ENCODE results near the gene SHISAL2A.
A peak's percentile ranks its signal among the peaks of the same experiment; 100 is the strongest.

The SHISAL2A gene
- total RNA-seq = 22.5 reads per million, percentile 49 among the genes with 10 or more reads in this experiment

DNA sequence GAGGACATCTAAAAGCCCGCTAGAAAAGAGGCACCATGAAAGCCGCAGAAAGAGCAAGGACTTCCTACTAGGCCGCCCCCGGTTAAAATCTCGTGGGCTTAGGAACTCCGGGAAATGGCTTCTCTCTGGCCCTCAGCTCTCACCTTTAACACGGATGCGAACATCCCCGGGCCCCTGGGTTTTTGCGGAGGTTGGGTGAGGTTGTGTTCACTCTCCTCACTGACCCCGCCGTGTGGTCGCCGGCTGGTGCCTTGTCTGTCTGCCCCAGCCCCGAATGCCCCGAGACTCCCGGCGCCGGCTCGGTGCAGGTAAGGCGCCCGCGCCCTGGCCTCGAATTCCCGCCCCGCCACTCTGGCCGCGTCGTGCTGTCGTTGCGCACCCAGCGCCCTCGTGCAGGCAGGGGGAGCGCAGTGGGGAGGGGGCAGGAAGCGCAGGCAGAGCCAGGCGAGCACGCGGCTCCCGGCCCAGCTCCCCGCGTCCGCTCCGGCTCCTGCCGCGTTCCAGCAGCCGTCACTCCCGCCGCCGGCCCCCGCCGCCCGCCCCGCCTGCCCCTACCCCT is at the start of gene SHISAL2A:
Gene SHISAL2A (plus strand): TSS at position 437 of the 559 bp plus-strand sequence. CDS start 326 bp downstream, outside the sequence.
- DNase-seq = peak; percentile 51

DNA sequence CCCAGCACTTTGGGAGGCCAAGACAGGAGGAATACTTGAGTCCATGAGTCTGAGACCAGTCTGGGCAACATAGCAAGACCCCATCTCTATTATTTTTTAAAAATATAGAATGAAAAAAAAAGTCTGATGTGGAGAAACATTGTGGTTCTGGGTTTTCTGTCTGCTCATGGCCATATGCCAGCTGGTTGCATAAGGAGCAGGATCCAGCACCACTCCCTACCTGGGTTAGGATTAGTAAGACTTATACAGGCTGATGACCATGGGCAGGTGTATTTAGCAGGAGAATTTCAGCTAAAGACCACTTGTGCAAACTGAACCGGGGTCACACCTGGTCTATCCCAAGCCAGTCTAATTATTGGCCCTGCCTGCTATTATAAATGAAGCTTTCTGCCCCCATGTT is 47.5 kb upstream of the SHISAL2A start:
- DNase-seq = no peak

DNA sequence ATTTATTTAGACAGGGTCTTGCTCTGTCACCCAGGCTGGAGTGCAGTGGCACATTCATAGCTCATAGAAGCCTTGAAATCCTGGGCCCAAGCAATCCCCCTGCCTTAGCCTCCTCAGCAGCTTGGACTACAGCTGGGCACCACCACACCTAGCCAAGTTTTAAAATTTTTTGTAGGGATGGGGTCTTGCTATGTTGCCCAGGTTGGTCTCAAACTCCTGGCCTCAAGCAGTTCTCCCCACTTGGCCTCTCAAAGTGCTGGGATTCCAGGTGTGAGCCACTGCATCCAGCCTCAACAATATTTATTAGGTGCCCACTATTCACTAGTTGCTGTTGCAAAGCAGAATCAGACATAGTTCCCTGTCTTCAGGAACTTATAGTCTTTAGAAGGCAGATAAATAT is 44.9 kb upstream of the SHISAL2A start:
- no peak for DNase-seq

DNA sequence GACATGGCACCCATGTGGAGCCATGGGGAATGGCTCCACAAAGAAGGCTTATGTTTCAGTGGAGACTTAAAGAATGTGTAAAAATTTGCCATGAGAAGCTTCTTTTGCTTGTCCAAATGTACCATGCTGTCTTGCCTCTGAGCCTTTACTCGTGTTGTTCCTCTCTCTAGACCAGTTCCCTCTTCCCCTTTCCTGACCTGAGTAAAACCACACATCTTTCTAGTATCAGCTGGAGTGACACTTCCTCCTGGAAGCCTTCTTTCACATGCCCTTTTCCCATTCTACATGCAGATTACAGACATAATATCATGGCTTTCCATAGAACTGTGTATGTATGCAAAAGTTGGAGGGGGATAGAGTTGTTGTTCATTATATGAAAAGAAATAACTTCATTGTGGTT is 44.4 kb upstream of the SHISAL2A start:
- no peak for DNase-seq

DNA sequence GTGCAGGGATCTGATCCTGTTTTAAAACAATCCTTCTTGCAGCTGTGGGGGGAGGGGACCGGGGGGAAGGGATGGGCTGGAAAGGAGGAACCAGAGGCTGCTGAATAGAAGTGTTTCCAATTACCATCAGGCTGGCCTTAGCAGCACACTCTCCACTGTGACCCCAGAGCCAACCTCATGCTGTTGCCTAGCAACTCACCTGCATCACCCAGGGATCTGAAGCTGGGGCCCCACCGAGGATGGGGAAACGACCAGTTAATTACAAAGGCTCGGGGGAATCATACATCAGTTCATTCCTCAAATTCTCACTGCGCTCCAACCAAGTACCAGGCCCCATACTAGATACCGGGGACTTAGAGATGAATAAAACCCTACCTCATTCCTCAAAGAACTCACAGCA is 42.7 kb upstream of the SHISAL2A start:
- no peak for DNase-seq

DNA sequence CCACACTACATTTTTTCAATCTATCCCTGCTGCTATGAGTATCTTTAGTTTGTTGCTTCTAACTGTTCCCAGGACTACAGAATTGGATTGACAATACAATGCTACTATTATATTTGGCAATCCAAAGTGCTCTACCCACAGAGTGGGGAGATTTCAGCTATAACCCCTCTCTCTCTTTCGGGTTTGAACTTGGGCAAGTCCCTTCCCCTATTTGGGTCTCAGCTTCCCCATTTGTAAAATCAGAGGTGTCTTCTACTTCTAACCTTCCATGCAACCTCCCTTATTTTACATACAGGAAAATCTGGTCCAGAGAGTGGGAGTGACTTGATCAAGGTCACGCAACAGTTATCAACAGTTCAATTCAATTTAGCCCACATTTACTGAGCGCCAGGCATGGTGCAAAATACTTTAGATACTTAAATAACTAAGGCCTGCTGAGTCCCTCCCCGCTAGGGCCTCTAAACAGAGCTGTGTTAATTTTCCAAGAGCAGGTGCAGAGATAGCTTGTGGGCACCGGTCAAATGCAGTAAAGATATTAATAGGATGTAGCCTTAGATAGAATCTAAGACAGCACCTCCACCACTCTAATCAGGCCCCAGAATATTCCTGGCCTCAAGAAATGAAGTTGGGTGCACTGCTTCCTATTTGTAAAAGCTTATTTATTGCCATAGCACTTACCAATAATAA is 40.2 kb upstream of the SHISAL2A start:
- no peak for DNase-seq

DNA sequence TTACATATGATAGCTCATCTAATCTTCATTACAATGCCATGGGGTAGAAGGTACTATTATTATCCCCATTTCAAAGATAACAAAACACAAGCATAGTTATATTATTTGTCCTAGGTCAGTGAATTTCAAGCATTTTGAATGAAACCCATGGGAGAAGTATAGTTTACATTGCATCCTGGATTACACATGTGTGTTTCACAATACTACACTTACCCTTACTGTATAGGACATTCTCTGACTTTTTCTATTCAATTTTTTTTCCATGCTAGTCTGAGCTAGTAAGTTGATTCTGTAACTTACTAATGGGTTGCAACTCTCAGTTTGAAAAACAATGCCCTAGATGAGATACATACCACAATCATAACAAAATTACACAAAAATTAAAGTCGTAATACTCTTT is 39.5 kb upstream of the SHISAL2A start:
- DNase-seq = no peak

DNA sequence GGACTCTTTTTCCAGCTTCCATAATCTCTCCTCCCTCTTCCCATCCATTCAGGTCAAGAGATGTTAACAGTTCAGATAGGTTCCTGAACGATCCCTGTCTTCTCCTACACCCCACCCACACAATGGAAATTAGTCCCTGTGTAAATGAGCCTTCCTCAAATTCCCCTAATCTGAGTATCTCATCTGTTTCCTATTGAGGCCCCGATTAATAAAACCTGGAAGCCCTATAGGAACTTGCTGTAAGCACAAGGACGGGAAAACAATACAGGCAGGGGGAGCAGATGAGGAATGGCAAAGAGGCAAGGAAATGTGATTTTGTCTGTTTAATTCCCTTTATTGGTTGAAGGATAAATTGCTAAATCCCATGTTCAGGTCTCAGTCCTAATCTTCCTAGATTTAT is 37.9 kb upstream of the SHISAL2A start:
- no peak for DNase-seq

DNA sequence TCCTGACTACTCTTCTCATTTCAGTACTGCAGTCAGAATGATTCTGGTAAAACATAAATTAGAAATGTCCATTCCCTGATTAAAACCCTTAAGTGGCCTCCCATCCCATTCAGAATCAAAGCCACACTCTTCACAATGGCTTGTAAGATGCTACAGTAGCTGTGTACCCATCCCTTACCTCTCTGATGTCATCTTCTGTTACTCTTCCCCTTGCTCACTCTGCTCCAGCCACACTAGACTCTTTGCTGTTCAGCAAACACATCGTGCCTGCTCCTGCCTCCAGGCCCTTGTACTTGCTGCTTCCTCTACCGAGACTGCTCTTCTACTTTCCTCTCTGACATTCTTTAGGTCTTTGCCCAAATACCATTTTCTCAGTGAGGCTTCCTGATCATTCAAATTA is 35.1 kb upstream of the SHISAL2A start:
- no peak for DNase-seq

DNA sequence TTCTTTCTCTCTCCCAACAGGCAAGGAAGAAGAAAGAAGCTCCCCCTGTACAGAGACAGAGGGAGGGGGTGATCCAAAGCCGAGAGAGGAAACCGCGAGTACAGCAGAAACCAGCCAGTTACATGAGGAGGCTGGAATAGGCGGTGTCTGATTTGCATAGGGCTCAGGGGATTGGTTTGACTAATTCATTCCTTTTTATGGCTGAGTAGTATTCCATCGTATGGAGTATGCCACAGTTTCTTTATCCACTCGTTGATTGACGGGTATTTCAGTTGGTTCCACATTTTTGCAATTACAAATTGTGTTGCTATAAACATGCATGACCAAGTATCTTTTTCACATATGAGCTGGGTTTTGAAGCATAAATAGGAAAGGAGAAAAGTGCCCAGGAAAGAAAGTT is 34.2 kb upstream of the SHISAL2A start:
- DNase-seq = no peak

DNA sequence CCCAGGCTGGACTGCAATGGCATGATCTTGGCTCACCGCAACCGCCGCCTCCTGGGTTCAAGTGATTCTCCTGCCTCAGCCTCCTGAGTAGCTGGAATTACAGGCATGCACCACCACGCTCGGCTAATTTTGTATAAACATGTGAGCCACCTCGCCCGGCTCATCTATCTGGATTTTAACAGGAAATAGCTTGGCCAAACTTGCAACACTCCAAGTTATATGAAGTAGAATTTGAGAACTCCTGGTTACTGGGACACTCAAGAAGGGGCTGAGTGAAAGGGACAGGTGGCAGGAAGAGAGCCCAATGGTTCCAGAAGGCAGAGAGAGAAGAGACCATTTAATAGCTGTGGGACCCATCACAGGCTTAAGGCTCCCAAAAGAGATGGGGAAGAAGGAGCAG is 33.7 kb upstream of the SHISAL2A start:
- DNase-seq = no peak

DNA sequence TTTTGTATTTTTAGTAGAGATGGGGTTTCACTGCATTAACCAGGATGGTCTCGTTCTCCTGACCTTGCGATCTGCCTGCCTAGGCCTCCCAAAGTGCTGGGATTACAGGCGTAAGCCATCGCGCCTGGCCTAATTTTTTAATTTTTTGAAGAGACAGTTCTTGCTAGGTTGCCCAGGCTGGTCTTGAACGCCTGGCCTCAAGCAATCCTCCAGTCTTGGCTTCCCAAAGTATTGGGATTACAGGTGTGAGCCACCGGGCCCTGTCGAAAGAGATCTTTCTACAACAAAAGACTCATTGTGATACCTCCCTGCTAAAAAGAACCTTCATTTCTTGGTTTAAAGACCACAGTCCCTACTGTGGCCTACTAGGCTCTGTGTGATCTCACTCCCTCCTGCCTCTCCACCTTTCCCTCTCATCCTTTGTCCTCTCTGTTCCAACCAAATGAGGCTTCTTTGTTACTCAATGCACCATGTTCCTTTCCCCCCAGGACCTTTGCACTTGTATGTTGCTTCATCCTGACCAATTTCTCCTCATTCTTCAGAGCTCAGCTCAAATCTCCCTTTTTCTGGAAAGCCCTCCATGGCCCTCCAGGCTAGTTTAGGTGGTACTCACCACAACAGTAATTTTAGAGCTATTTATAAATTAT is 32.3 kb upstream of the SHISAL2A start:
- DNase-seq = no peak

DNA sequence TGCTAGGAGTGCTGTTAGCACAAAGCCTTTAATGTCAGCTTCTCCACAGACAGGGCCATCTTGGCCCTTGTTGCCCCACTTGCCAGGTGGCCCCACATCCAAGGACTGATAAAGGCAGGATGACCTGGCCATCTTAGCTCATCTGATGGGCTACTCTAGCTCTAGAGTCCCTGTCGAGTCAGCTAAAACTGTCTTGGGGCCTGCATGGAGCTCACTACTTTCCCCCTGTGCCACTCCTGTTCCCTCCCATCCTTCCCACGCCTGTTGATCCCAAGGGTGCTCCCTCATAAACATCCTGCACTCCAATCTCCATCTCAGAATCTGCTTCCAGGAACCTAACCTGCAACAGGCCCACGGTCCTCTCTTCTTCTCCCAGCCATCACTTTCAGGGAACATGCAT is 31.4 kb upstream of the SHISAL2A start:
- DNase-seq = no peak

DNA sequence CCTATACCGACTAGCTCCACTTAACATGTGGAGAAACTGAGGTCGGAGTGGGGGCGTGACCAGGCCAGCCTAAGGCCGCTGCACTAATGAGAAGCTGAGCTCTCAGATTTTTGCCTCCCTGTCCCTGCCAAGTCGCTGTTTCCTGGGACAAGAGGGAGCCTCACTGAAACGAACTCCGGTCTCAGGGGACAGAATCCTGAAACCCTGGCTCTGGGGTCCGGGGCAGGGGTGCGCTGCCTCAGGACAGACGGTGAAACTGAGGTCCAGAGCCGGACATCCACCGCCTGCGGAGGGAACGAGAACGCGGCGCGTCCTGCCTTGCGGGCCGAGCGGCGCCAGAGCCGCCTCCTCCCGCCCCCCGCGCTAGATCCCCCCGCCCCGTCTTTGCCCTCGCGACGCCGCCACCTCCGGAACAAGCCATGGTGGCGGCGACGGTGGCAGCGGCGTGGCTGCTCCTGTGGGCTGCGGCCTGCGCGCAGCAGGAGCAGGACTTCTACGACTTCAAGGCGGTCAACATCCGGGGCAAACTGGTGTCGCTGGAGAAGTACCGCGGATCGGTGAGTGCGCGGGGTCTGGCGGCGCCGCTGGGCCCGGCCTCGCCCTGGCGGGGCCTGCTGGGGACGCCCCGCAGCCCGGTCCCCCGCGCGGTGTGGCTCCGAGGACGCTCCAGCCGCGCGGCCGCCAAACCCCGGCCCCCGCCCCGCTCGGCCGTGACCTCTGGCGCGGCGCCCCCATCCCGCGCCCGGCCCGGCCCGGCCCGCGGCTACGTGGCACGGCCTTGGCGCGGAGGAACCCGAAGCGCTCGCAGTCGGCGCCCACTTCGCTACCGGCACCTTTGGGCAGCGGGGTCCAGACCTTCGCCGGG is 30.7 kb upstream of the SHISAL2A start, which contains the start of gene GPX7:
Gene GPX7 (plus strand): TSS at position 381 of the 865 bp plus-strand sequence. CDS start 39 bp downstream, at position 420.
- DNase-seq = peak; percentile 53

DNA sequence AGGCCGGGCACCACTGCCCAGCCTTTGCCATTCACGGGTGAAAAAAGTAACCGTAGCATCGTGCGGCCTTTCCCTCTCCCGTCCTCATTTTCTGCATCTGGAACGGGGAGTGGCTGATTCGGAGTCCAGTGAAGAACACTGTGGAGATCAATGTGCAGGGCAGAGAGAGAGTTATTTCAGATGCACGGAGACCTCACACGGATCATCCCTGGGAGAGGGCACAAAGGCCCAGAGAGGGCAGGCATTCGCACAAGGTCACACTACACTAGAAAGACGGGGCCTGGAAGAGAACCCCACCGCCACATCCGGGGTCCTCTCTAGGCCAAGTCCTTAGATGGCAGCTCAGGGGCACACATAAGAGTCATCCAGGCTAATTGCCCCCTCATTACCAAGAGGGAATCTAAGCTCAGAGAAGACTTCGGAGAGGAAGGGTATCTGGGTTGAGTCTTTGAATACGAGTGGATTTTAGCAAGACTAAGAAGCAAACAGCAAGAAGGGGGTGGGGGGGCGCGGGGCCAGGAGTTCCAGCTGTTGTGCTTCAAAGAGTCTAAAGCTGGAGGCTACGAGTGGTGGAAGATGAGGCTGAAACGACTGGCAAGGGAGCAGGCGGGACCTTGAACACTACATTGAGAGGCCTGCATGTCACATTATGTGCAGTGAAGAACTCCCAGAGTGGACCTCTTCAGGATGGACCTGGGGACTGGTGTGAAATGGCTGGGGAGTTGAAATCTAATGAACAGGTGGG is 29.9 kb upstream of the SHISAL2A start:
- DNase-seq = no peak

DNA sequence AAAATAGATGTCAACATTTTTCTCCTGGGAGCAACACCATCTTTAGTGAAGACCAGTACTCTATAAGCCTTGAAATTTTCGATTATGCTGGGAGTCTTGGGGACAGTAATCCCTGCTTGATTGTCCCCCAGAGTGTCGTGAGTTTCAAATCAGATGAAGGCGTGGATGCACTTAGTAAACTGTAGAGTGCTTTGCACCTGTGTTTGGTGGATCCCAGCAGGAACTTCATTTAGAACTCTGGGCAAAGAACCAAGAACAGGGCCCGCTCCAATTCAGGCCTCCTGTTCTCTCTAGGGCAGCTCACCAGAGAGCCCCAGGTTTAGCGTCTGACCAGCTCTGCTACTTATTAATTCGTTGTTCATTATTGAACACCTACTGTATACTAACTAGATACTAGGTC is 29.3 kb upstream of the SHISAL2A start:
- DNase-seq = no peak

DNA sequence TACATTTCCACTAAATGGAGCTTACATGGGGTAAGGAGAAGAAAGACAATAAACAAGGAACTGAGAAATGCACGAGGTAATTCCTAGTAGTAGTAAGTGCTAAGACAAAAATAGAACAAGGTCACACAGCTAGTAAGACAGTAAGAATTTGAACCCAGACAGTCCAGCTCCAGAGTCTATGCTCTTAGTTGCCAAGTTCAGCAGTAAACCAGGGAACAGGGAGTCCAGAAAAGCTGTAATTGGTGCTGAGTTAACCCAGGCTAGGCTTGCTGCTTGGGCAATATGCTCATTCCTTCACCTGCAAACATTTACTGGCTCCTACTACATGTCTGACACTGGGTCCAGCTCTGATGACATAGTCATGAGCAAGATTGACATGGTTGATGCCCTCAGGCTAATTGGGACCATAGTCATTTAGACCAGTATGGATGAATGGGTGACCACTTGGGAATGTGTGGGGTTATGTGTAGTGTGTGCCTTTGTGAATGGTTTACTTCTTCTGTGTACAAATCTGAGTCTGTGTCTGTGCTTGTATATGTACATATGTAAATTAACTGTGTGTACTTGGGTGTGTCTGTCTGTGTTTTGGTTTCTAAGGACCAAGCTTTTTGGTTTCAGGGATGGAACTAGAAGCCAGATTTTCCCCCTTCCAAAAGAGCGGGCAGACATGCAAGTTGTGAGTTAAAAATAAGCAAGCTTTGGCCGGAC is 28.8 kb upstream of the SHISAL2A start:
- no peak for DNase-seq

DNA sequence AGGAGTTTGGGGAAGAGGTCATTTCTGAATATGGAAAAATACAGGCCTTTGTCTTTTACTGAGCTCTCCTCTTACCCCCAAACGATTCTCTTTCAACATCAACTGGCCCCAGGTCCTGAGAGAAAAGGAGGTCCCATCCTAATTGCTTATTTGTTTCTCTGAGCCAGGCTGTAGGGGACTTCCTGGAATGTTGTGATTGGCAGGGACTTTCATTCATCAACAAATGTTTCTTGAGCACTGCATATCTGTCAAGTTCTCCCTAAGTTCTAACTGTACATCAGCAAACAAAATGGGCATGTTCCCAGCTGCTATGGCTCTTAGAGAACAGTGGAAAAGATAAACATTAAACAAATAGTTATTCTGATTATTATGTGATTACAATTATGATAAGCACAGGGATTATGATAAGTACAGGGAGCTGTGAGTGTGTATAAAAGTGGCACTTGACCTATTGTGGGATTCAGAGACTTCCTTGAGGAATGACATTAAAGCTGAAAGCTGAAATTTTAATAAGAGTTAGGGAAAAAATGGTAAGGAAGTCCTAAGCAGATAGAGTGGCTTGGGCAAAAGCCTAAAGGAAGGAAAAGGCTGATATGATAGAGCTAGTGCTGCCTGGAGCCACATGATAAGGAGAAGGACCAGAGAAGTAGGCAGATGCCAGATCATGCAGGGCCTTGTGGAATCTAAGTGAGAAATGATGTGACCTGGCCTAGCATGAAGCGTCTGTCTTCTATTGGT is 19.2 kb upstream of the SHISAL2A start:
- no peak for DNase-seq

DNA sequence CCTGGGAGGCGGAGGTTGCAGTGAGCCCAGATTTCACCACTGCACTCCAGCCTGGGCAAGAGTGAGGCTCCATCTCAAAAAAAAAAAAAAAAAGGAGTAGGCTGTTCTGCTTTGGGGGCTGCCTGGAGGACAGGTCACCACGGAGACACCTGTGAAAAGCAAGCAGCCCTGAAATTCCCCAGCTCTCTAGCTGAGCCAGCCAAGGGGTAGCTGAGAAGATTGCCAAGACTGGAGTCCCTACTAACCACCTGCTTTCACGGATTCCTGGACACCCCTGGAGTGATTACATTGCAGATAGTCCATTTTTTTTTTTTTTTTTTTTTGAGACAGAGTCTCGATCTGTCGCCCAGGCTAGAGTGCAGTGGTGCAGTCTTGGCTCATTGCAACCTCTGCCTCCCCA is 18.3 kb upstream of the SHISAL2A start:
- DNase-seq = no peak

DNA sequence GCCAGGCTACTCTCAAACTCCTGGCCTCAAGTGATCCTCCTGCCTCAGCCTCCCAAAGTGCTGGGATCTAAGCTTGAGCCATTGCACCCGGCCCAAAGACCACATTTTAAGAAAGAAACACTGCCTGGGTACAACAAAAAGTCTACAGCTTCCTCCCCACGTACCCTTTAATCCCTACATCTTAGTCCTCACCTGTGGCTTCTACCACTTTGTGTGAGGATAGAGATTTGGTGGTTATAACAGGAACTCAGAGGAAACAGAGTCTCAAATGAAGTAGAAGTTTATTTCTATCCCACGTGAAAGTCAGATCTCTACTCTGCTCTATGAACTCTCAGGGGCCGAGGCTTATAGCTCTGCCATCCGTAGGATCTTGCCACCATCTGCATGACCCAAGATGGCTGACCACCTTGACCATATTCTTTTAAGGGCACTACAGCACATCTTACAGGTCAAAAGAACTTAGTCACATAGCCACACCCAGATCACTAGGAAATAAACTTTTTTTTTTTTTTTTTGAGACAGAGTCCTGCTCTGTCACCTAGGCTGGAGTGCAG is 17.4 kb upstream of the SHISAL2A start:
- DNase-seq = no peak

DNA sequence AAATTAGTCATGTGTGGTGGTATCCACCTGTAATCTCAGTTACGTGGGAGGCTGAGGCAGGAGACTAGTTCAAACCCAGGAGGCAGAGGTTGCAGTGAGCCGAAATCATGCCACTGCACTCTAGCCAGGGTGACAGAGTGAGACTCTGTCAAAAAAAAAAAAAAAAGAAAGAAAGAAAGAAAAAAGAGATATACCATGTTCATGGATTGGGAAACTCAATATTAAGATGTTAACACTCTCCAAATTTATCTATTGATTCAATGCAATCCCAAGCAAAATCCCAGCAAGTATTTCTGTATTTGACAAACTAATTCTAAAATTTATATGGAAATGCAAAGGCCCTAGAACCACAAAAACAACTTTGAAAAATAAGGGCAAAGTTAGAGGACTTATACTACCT is 11.0 kb upstream of the SHISAL2A start:
- no peak for DNase-seq
